ENCODE data around the gene THBS1.

THBS1 gene

GRCh38 chr15:39574427-39574826 lies 6.5 kb upstream of the THBS1 start:
- DNase-seq (ENCODE audit: low read depth), result no peak

GRCh38 chr15:39575180-39575579 lies 5.7 kb upstream of the THBS1 start:
- no peak for DNase-seq (ENCODE audit: low read depth)

GRCh38 chr15:39578851-39579486 lies 1.9 kb upstream of the THBS1 start:
- no peak for DNase-seq (ENCODE audit: low read depth)

- DNase-seq (ENCODE audit: low read depth), result no peak
Measured at GRCh38 chr15:39579487-39580116, 1.3 kb upstream of the THBS1 start.

- DNase-seq (ENCODE audit: low read depth), result peak; percentile 64
Measured at GRCh38 chr15:39580117-39580484, 778 bp upstream of the THBS1 start.

- no peak for DNase-seq (ENCODE audit: low read depth)
Measured at GRCh38 chr15:39581242-39581792, 438 bp downstream of the THBS1 start.

- DNase-seq (ENCODE audit: low read depth), result no peak
Measured at GRCh38 chr15:39581793-39582285, 960 bp downstream of the THBS1 start.

GRCh38 chr15:39582286-39582976 lies 1.6 kb downstream of the THBS1 start:
- no peak for DNase-seq (ENCODE audit: low read depth)

- no peak for DNase-seq (ENCODE audit: low read depth)
Measured at GRCh38 chr15:39582977-39583595, 2.2 kb downstream of the THBS1 start.

GRCh38 chr15:39583596-39584265 lies 2.9 kb downstream of the THBS1 start:
- DNase-seq (ENCODE audit: low read depth), result no peak

- DNase-seq (ENCODE audit: low read depth), result no peak
Measured at GRCh38 chr15:39584266-39584659, 3.4 kb downstream of the THBS1 start.

- DNase-seq (ENCODE audit: low read depth), result no peak
Measured at GRCh38 chr15:39584662-39585388, 3.9 kb downstream of the THBS1 start.

GRCh38 chr15:39585389-39585841 lies 4.5 kb downstream of the THBS1 start:
- DNase-seq (ENCODE audit: low read depth), result no peak

GRCh38 chr15:39585871-39586301 lies 5.0 kb downstream of the THBS1 start:
- no peak for DNase-seq (ENCODE audit: low read depth)

GRCh38 chr15:39586387-39587095 lies 5.7 kb downstream of the THBS1 start:
- DNase-seq (ENCODE audit: low read depth), result no peak

GRCh38 chr15:39587096-39587721 lies 6.3 kb downstream of the THBS1 start:
- DNase-seq (ENCODE audit: low read depth), result no peak

- DNase-seq (ENCODE audit: low read depth), result no peak
Measured at GRCh38 chr15:39587731-39588530, 7.1 kb downstream of the THBS1 start.

- no peak for DNase-seq (ENCODE audit: low read depth)
Measured at GRCh38 chr15:39588531-39589192, 7.8 kb downstream of the THBS1 start.

Data from T-helper 22 cell (primary cell).